GM19035 (cell line): Measurements from ENCODE around the gene TRERF1.
"Not testable (repeated sequence)": the region's sequence is repeated elsewhere in the genome, so short reads cannot be mapped to it uniquely, and the experiment has no call there.

Experiments used
- ATAC-seq: cut with Tn5 transposase; IDR thresholded peaks from one replicate; pipeline ENCODE4 v1.9.1; 2021; ENCODE audit not compliant: unreplicated experiment

Gene TRERF1

GRCh38 chr6:42227173-42227850 lies 224.4 kb downstream of the TRERF1 start:
- no peak for ATAC-seq

- no peak for ATAC-seq
Measured at GRCh38 chr6:42226645-42227143, 225.0 kb downstream of the TRERF1 start.

GRCh38 chr6:42226161-42226611 lies 225.5 kb downstream of the TRERF1 start:
- no peak for ATAC-seq

- ATAC-seq: no peak
Measured at GRCh38 chr6:42225419-42225818, 226.3 kb downstream of the TRERF1 start.

GRCh38 chr6:42225029-42225339 lies 226.7 kb downstream of the TRERF1 start:
- peak; percentile 3 for ATAC-seq

GRCh38 chr6:42224222-42225028 lies 227.3 kb downstream of the TRERF1 start:
- peak; percentile 94 for ATAC-seq

GRCh38 chr6:42222448-42222847 lies 229.3 kb downstream of the TRERF1 start:
- no peak for ATAC-seq

- ATAC-seq: no peak
Measured at GRCh38 chr6:42221546-42221945, 230.2 kb downstream of the TRERF1 start.

- ATAC-seq: no peak
Measured at GRCh38 chr6:42220807-42221206, 230.9 kb downstream of the TRERF1 start.

GRCh38 chr6:42217519-42218367 lies 234.0 kb downstream of the TRERF1 start, which contains the start of gene MRPS10:
MRPS10 (minus strand) TSS chr6:42217861; CDS start chr6:42217849, 12 bp downstream.
- ATAC-seq: peak; percentile 97

- no peak for ATAC-seq
Measured at GRCh38 chr6:42217157-42217518, 234.6 kb downstream of the TRERF1 start.

GRCh38 chr6:42216495-42216894 lies 235.2 kb downstream of the TRERF1 start:
- not testable (repeated sequence) for ATAC-seq

- ATAC-seq: no peak
Measured at GRCh38 chr6:42212442-42212841, 239.3 kb downstream of the TRERF1 start.

GRCh38 chr6:42211726-42212125 lies 240.0 kb downstream of the TRERF1 start:
- ATAC-seq: no peak

- no peak for ATAC-seq
Measured at GRCh38 chr6:42210551-42210950, 241.2 kb downstream of the TRERF1 start.

- ATAC-seq: not testable (repeated sequence)
Measured at GRCh38 chr6:42207559-42207958, 244.2 kb downstream of the TRERF1 start.

- no peak for ATAC-seq
Measured at GRCh38 chr6:42204768-42205282, 246.9 kb downstream of the TRERF1 start.

GRCh38 chr6:42203183-42203582 lies 248.5 kb downstream of the TRERF1 start:
- no peak for ATAC-seq

GRCh38 chr6:42202131-42202915 lies 249.4 kb downstream of the TRERF1 start:
- ATAC-seq: not testable (repeated sequence)

GRCh38 chr6:42201382-42201781 lies 250.3 kb downstream of the TRERF1 start:
- no peak for ATAC-seq
